Left ventricle myocardium inferior (tissue), 1 donor: ENCODE results near the gene PRKCZ. TPM values are rescaled to one million over a fixed set of nuclear protein-coding genes. Genes with fewer than 3 reads are reported as not detected.

Experiments used
- DNase-seq: peaks from one replicate; pipeline ENCODE4 v3.0.0-alpha.2; 2020
- H3K27ac ChIP-seq: fragments of 200-600 bp; replicated peaks from 2 replicates; pipeline ENCODE4 v1.8.0; 2021
- H3K27me3 ChIP-seq: fragments of 200-600 bp; 2 replicates; pipeline ENCODE4 v1.8.0; 2021; ENCODE audit warnings: low read depth
- H3K36me3 ChIP-seq: fragments of 200-600 bp; 2 replicates; pipeline ENCODE4 v1.8.0; 2021
- H3K4me1 ChIP-seq: fragments of 200-600 bp; 2 replicates; pipeline ENCODE4 v1.8.0; 2021
- H3K4me3 ChIP-seq: fragments of 200-600 bp; 2 replicates; pipeline ENCODE4 v1.8.0; 2021; ENCODE audit warnings: mild to moderate bottlenecking, moderate library complexity
- H3K9me3 ChIP-seq: fragments of 200-600 bp; replicated peaks from 2 replicates; pipeline ENCODE4 v1.8.0; 2021
- intact Hi-C: fragments of 100-400 bp; cut with micrococcal nuclease; formaldehyde crosslinking; loops from one replicate; pipeline ENCODE4 v1.11.0; 2022
- total RNA-seq: library from RNA; stranded (reverse); fragmentation: NEBNext Ultra II Directional; extraction: Animal tissue kit (Norgen Biotek cat#: 25700); gene quantifications from one replicate; pipeline ENCODE4 v1.2.1, GENCODE V29; 2021
- TF ChIP-seq, protein P1 (sequence below): fragments of 200-600 bp; IDR thresholded peaks from 2 replicates; pipeline ENCODE4 v1.8.0; 2021; ENCODE audit warnings: antibody characterized with exemption, mild to moderate bottlenecking, borderline replicate concordance
- donor health status: DM: no; HTN: yes; CAD: no; lungs with severe emphysema.

PRKCZ gene
- total RNA-seq, 1 donor from 2014 or later = 19.1 TPM

DNA sequence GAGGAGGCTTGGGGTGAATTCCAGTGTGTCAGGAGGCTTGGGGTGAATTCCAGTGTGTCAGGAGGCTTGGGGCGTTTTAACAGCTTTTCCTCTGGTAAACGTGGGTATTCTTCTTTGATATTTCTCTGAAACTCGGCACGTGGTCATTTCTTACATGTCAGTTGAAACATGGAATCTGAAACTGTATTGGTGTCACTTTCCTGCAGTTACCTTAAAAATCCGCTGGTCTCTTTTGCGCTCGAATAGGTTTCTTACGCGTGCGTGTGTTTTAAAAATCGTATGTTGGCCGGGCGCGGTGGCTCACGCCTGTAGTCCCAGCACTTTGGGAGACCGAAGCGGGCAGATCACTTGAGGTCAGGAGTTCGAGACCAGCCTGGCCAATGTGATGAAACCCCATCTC lies 33.5 kb downstream of the PRKCZ start:
- intact Hi-C loops = no loop called here
- DNase-seq = no peak
- Histone ChIP-seq H3K36me3 (no peaks in the 10 kb centered on the region), H3K4me1 (no peaks in the 10 kb centered on the region), H3K27ac (no peak overlapping the region), H3K27me3 (peaks cover 12% of the 10 kb centered on the region), H3K4me3 (no peak overlapping the region), H3K9me3 (peaks cover 13% of the 10 kb centered on the region)
- TF ChIP-seq, protein P1, sequence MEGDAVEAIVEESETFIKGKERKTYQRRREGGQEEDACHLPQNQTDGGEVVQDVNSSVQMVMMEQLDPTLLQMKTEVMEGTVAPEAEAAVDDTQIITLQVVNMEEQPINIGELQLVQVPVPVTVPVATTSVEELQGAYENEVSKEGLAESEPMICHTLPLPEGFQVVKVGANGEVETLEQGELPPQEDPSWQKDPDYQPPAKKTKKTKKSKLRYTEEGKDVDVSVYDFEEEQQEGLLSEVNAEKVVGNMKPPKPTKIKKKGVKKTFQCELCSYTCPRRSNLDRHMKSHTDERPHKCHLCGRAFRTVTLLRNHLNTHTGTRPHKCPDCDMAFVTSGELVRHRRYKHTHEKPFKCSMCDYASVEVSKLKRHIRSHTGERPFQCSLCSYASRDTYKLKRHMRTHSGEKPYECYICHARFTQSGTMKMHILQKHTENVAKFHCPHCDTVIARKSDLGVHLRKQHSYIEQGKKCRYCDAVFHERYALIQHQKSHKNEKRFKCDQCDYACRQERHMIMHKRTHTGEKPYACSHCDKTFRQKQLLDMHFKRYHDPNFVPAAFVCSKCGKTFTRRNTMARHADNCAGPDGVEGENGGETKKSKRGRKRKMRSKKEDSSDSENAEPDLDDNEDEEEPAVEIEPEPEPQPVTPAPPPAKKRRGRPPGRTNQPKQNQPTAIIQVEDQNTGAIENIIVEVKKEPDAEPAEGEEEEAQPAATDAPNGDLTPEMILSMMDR = no peak

DNA sequence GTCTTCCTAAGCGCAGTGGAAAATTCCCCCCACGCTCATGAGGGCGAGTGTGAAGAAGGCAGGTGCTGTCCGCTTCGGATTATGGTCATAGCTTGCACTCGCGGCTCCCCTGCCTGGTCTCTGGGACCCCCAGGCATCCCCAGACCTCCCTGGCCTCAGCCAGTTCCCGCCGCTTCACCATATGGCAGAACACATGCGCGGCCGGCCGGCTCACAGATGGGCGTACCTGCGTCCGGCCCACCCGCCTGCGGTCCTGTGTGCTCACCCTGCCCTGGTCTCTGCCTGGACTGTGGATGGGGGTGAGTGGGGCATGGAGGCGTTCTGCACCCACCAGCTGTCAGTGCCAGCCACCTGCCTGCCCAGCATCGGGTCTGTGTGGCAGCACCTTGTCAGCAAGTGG lies 34.1 kb downstream of the PRKCZ start:
- Histone ChIP-seq H3K4me1 (no peaks in the 10 kb centered on the region), H3K4me3 (no peak overlapping the region), H3K9me3 (peaks cover 7% of the 10 kb centered on the region), H3K27ac (no peak overlapping the region), H3K36me3 (no peaks in the 10 kb centered on the region), H3K27me3 (peaks cover 12% of the 10 kb centered on the region)
- intact Hi-C loops = no loop called here
- TF ChIP-seq, protein P1 = no peak
- DNase-seq = no peak

DNA sequence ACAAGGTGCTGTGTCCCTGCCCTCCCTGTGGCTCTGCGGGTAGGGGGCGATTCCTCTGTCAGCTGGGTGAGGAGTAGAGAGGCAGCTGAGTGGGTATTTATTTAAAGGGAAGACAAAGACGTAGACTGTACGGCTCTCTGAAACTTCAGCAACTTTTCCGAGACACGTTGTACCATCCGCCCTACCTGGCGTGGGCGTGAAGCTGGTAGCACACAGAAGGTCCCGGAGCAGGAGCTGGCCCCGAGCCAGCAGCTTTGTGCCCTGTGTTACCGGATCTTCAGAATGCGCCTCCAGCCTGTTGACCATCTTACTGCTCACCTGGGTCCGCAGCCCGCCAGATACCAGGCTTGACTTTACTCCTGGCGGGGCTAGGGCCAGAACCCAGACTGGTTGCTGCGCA lies 34.9 kb downstream of the PRKCZ start:
- H3K4me1 ChIP-seq = no peaks in the 10 kb centered on the region
- H3K27ac ChIP-seq = no peak overlapping the region
- intact Hi-C loops = no loop called here
- TF ChIP-seq, protein P1 = no peak
- H3K36me3 ChIP-seq = no peaks in the 10 kb centered on the region
- peaks cover 12% of the 10 kb centered on the region for H3K27me3 ChIP-seq
- H3K9me3 ChIP-seq = no peaks in the 10 kb centered on the region
- no peak for DNase-seq
- no peak overlapping the region for H3K4me3 ChIP-seq

DNA sequence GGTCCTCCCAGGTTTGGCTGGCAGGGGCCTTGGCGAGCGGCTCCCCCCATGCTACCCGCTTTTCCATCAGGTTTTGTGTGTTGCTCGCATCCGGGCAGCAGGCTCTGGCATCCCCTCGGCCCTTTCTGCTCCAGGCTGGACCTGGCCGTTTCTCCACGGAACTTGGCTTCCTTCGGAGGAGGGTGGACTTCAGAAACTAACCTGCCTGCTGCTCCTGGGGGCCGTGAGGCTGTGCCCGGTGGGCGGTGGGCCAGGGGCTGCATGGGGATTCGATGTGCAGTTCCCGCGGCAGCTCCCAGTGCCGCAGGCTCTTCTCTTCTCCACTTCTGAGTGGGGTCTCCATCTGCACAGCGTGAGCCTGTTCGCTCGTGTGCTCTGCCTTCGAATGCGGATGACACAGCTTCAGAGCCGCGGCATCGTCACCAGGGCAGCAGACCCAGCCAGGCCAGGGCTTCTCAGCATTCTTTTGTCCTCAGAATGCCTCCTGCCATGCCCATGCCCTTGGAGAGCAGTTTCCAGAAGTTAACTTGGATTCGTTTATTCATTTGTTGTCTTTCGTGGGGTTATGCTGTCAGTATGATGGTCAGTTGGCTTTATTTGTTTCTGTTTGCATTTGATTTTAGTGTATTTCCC lies 36.4 kb downstream of the PRKCZ start:
- Histone ChIP-seq H3K9me3 (no peaks in the 10 kb centered on the region), H3K27ac (no peak overlapping the region), H3K36me3 (no peaks in the 10 kb centered on the region), H3K4me1 (no peaks in the 10 kb centered on the region), H3K27me3 (peaks cover 20% of the 10 kb centered on the region), H3K4me3 (no peak overlapping the region)
- intact Hi-C loops = no loop called here
- no peak for DNase-seq
- TF ChIP-seq, protein P1 = no peak

DNA sequence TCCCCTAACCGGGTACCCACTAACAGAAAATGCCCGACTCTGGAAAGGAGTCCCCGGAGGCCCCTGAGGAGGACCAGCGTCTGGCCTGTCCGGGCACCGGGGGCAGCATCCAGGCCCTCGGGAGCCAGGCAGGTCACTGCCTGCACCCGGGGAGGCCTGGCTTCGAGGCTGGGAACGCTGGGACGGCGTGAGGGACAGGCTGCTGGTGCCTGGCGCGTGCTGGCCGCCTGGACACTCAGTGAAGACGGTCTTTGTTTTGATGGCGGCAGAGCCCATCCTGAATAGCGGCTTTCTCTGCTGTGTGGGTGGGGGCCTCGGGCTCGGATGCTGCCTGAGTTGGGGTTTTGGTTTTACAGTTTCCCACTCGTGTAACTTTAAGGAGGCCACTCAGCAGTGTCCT lies 37.6 kb downstream of the PRKCZ start:
- no peak overlapping the region for H3K4me3 ChIP-seq
- H3K27me3 ChIP-seq = peaks cover 20% of the 10 kb centered on the region
- intact Hi-C loops = no loop called here
- TF ChIP-seq, protein P1 = no peak
- H3K4me1 ChIP-seq = no peaks in the 10 kb centered on the region
- H3K36me3 ChIP-seq = no peaks in the 10 kb centered on the region
- no peaks in the 10 kb centered on the region for H3K9me3 ChIP-seq
- no peak for DNase-seq
- H3K27ac ChIP-seq = no peak overlapping the region
